Activated CD8-positive, alpha-beta memory T cell treated with anti-CD3 and anti-CD28 coated beads, Interleukin-2, amount 50 U/mL, for 24 hours (primary cell): ENCODE measurements around the gene C1QTNF4.
"Not testable (repeated sequence)": the region's sequence is repeated elsewhere in the genome, so short reads cannot be mapped to it uniquely, and the experiment has no call there.

Experiments
- DNase-seq: peaks from one replicate; pipeline ENCODE4 v3.0.0-alpha.2; 2020; ENCODE audit errors: extremely low read depth

Gene C1QTNF4

GRCh38 chr11:47566149-47566698, 28.0 kb downstream of the C1QTNF4 start:
- no peak for DNase-seq

- DNase-seq: no peak
These were observed 28.7 kb downstream of the C1QTNF4 start, which contains the start of gene PTPMT1 for GRCh38 chr11:47565340-47566148. Gene PTPMT1, plus strand, starts transcription at chr11:47565599. Its CDS starts 24 bp downstream, at chr11:47565623.

DNA sequence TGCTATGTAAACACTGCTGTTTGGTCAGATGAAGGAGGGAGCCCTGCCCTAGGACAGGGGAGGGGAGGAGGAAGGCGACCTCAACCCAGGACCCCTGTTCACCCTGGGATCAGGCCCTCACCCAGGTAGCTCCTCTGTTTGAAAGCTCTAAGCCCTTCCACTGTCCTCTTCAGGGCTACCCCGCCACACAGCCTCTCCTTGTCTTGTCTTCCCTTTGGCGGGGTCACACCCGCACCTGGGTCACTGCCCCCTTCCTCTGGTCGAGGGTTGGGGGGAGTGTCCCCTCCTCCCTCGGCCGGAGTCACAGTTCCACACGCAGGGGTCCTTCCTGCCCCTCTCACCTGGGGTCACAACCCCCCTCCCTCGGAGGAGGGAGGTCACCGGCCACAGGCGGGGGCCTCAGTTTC, 29.3 kb downstream of the C1QTNF4 start:
- no peak for DNase-seq

DNA sequence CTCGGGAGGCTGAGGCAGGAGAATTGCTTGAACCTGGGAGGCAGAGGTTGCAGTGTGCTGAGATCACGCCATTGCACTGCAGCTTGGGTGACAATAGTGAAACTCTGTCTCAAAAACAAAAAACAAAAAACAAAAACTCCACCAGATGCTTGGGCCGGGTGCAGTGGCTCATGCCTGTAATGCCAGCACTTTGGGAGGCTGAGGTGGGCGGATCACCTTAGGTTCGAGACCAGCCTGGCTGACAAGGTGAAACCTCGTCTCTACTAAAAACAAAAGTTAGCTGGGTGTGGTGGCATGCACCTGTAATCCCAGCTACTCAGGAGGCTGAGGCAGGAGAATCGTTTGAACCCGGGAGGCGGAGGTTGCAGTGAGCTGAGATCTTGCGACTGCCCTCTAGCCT, 29.8 kb downstream of the C1QTNF4 start:
- not testable (repeated sequence) for DNase-seq

- not testable (repeated sequence) for DNase-seq
These were observed 31.8 kb downstream of the C1QTNF4 start for GRCh38 chr11:47562393-47562792.

DNA sequence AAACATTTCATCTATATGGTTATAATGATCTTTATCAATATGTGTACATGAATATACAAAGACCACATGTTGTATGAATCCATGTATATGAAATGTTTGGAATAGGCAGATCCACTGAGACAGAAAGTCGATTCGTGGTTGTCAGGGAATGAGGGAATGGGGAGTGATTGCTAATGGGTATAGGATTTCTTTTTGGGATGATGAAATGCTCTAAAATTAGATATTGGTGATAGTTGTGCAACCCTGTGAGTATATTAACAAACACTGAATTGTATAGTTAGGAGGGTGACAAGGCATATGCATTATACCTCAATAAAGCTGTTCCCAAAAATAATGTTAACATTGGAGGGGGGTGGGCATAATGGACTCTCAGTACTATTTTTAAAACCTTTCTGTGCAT, 33.8 kb downstream of the C1QTNF4 start:
- DNase-seq: no peak

- no peak for DNase-seq
These were observed 35.5 kb downstream of the C1QTNF4 start for GRCh38 chr11:47558695-47559094.

- not testable (repeated sequence) for DNase-seq
These were observed 37.2 kb downstream of the C1QTNF4 start for GRCh38 chr11:47557004-47557403.

DNA sequence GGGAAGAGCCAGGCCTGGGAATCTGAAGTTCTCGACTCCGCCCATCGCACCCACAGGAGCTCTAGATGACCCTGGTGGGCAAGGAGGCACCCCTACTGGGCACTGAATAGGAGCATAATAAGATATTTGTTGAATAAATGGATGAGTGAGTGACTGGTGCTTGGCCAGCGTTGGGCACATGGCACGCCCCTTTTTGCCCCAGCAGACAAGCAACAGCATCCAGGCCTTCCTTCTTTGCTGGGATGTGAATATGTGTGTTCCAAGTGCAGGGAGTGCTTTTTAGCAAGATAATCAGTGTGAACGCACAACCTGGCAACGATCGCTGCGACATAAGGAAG, 40.8 kb downstream of the C1QTNF4 start:
- DNase-seq: no peak

DNA sequence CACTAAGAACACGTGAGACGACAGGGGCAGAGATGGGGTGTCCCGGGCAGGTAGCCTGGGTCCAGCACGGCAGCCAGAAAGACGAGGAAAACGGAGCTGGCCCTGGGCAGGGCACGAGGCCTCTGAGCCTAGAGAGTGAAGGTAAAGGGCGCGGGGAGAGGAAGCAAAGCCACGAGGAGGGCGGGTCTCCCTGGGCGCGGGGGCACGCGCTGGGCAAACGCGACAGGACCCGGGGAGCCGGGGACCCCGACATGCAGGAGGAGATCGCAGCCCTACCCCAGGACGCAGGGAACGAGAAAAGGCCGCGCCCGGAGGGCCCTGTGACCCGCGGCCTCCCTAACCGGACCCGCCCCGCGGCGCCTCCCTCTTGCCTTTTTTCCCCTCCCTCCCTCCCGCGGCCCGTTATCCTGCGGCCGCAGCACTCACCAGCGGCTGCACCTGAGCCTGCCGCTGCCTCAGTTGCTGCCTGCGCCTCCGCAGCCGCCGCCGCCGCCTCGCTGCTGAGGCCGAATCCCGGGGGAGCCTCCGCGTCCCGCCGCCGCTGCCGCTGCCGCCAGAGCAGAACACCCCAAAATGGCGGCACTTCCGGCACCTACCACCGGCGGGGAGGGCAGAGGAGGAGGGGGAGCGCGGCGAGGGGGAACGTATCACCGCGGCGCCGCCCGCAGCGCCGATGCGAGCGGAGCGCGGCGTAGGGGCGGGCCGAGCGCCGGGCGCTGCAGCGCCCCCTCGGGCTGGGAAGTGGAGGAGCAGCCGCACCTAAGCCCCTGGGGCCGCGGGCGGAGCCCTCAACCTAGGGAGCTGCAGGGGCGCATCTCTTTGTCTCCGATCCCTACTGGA, 41.4 kb downstream of the C1QTNF4 start, which contains the start of gene CELF1:
Gene CELF1, minus strand, starts transcription at position 567 of the 840 bp plus-strand sequence. CDS start 53,609 bp downstream, outside the sequence.
- DNase-seq: peak; percentile 83

DNA sequence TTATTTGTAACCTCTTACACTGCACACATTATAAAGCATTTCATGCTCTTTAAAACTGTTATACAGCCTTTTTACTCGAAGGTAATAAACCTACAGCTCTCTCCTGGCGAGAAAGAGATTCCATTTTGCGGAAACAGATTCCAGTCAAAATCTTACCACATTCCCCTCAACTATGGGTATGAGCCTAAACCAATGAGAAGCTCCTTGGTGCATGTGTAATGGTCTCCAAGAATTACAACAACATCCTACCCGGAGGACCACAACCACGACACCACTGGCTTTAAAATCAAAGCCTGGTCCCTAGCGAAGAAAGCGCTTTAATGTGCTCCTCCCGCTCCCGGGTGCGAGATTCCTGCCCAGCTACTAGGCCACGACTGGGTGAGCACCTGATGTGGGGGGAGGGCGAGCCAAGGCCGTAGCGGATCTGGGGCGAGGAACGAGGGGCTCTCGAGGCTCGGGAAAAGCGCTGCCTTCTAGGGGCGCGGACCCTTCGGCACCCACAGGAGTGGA, 42.1 kb downstream of the C1QTNF4 start:
- no peak for DNase-seq

DNA sequence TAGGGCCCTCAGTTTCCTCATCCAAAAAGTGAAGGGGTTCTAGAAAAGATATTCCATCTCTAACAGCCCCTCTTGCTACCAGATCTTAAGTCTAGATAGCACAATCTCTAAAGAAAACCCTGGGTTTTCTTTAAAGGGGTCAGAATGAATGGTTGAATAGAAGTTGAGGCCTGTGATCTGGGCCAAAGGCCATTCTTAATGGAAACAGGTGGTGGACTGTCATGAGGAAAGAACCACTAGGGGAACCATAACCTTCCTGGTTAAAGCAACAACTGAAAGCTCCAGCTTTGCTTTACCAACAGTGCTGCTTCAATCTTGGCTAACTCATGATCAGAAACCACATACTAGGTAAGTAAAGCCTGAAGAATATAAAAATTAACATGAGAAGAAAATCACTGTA, 43.1 kb downstream of the C1QTNF4 start:
- DNase-seq: no peak

GRCh38 chr11:47550288-47551047, 43.7 kb downstream of the C1QTNF4 start:
- DNase-seq: no peak

- DNase-seq: not testable (repeated sequence)
These were observed 47.9 kb downstream of the C1QTNF4 start for GRCh38 chr11:47546274-47546673.

DNA sequence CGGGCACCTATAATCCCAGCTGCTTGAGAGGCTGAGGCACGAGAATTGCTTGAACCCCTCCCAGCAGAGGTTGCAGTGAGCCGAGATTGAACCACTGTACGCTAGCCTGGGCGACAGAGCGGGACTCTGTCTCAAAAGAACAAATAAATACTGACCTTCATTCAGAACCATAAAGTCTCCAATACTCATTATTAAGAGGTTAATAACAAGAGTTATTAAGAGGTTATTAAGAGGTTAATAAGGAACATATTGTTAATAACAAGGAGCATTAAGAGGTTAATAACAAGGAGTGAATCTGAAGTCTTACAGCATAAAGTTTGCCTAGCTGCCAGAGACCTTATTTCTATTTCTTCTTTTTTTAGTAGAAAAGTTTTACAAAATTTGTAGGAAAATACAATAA, 48.9 kb downstream of the C1QTNF4 start:
- no peak for DNase-seq

- no peak for DNase-seq
These were observed 53.1 kb downstream of the C1QTNF4 start for GRCh38 chr11:47541070-47541469.

GRCh38 chr11:47539681-47540039, 54.6 kb downstream of the C1QTNF4 start:
- no peak for DNase-seq
